CD14-positive monocyte (primary cell): ENCODE measurements around the gene SGK1. TPM values are rescaled to one million over a fixed set of nuclear protein-coding genes. Genes with fewer than 3 reads are reported as not detected.
A peak's percentile ranks its signal among the peaks of the same experiment; 100 is the strongest.

Source experiments
- DNase-seq, 3 donors: peaks; one replicate each; pipeline ENCODE4 v3.0.0-alpha.2; 2011 to 2022
- H2AFZ ChIP-seq: 2 replicates; pipeline ENCODE4 v1.6.0; 2012; ENCODE audit warnings: mild to moderate bottlenecking, low read depth, low read length, inconsistent platforms; ENCODE audit not compliant: insufficient read depth, poor library complexity, severe bottlenecking
- H3K27ac ChIP-seq, 2 donors: 1 replicate in 1 of 2; 2 replicates in 1 of 2; pipeline ENCODE4 v1.5.1; 2012 to 2013; ENCODE audit warnings: low read length in 2 of 2, control low read depth in 1 of 2, inconsistent platforms in 1 of 2, low read depth in 1 of 2, mild to moderate bottlenecking in 1 of 2
- H3K27me3 ChIP-seq, 2 donors: one replicate each; pipeline versions ENCODE4 v1.6.0 to v1.6.1; 2011 to 2013; ENCODE audit warnings: low read length in 2 of 2; ENCODE audit not compliant: control insufficient read depth in 2 of 2, insufficient read depth in 2 of 2
- H3K36me3 ChIP-seq, 2 donors: replicated peaks in 1 of 2; 1 replicate in 1 of 2; 2 replicates in 1 of 2; pipeline versions ENCODE4 v1.5.1 to v1.6.1; 2012 to 2013; ENCODE audit warnings: low read length in 2 of 2, control low read depth in 1 of 2, inconsistent platforms in 1 of 2, mild to moderate bottlenecking in 1 of 2; ENCODE audit not compliant: insufficient read depth in 2 of 2, control insufficient read depth in 1 of 2
- H3K4me1 ChIP-seq, 2 donors: 1 replicate in 1 of 2; 2 replicates in 1 of 2; pipeline versions ENCODE4 v1.5.1 to v1.6.1; 2012 to 2013; ENCODE audit warnings: low read length in 2 of 2, control low read depth in 1 of 2, inconsistent platforms in 1 of 2, mild to moderate bottlenecking in 1 of 2, moderate library complexity in 1 of 2; ENCODE audit not compliant: insufficient read depth in 2 of 2, control insufficient read depth in 1 of 2
- H3K4me2 ChIP-seq: replicated peaks from 2 replicates; pipeline ENCODE3; 2012; ENCODE audit warnings: low read length, moderate library complexity, mild to moderate bottlenecking; ENCODE audit not compliant: poor library complexity, severe bottlenecking; ENCODE audit errors: extremely low read depth
- H3K4me3 ChIP-seq, 3 experiments: fragments of 200-600 bp in 1 of 3; sonication (generic) in 1 of 3; replicated peaks in 1 of 3; 1 replicate in 2 of 3; 2 replicates in 1 of 3; pipeline ENCODE4 v1.5.1; 2011 to 2013; ENCODE audit warnings: low read length in 3 of 3, mild to moderate bottlenecking in 3 of 3, control low read depth in 2 of 3, low read depth in 2 of 3, inconsistent platforms in 1 of 3, moderate library complexity in 1 of 3
- H3K79me2 ChIP-seq: 2 replicates; pipeline ENCODE4 v1.6.0; 2012; ENCODE audit warnings: mild to moderate bottlenecking, control low read depth, inconsistent platforms, low read length, moderate library complexity; ENCODE audit not compliant: insufficient read depth
- H3K9ac ChIP-seq: 2 replicates; pipeline ENCODE4 v1.6.0; 2017; ENCODE audit warnings: low read length, mild to moderate bottlenecking; ENCODE audit not compliant: insufficient read depth, poor library complexity, severe bottlenecking
- H3K9me3 ChIP-seq, 2 donors: replicated peaks in 1 of 2; 1 replicate in 1 of 2; 2 replicates in 1 of 2; pipeline versions ENCODE4 v1.5.1 to v1.6.1; 2012 to 2013; ENCODE audit warnings: low read length in 2 of 2, control low read depth in 1 of 2; ENCODE audit not compliant: control insufficient read depth in 1 of 2, insufficient read depth in 1 of 2
- H4K20me1 ChIP-seq: 2 replicates; pipeline ENCODE4 v1.6.0; 2012; ENCODE audit warnings: mild to moderate bottlenecking, low read length, control low read depth, moderate library complexity; ENCODE audit not compliant: insufficient read depth
- H3K27ac Mint-ChIP-seq, 7 donors: one replicate each; pipeline ENCODE4 v1.8.0; 2020; ENCODE audit warnings: mild to moderate bottlenecking in 7 of 7, mixed read lengths in 7 of 7, moderate library complexity in 6 of 7, inconsistent platforms in 2 of 7
- H3K27me3 Mint-ChIP-seq, 3 donors: one replicate each; pipeline ENCODE4 v1.8.0; 2021 to 2022; ENCODE audit warnings: low read depth in 3 of 3, mild to moderate bottlenecking in 3 of 3, mixed read lengths in 3 of 3, moderate library complexity in 3 of 3, inconsistent platforms in 1 of 3
- H3K36me3 Mint-ChIP-seq, 2 donors: one replicate each; pipeline ENCODE4 v1.8.0; 2020; ENCODE audit warnings: mixed read lengths in 2 of 2, inconsistent platforms in 1 of 2, mild to moderate bottlenecking in 1 of 2
- H3K4me1 Mint-ChIP-seq: one replicate; pipeline ENCODE4 v1.8.0; 2020; ENCODE audit warnings: mild to moderate bottlenecking, mixed read lengths
- H3K4me3 Mint-ChIP-seq, 2 donors: one replicate each; pipeline ENCODE4 v1.8.0; 2020; ENCODE audit warnings: mild to moderate bottlenecking in 2 of 2, mixed read lengths in 2 of 2, moderate library complexity in 1 of 2
- H3K9me3 Mint-ChIP-seq, 7 donors: one replicate each; pipeline ENCODE4 v1.8.0; 2020 to 2022; ENCODE audit warnings: mixed read lengths in 7 of 7, mild to moderate bottlenecking in 6 of 7, moderate library complexity in 6 of 7, inconsistent platforms in 2 of 7
- WGBS: methylation state at CpG from one replicate; pipeline ENCODE4 v1.1.5; 2013; ENCODE audit warnings: missing lambda C conversion rate; ENCODE audit not compliant: insufficient coverage; 5-methylcytosine and 5-hydroxymethylcytosine counted together
- intact Hi-C, 2 donors: fragments of 100-400 bp; cut with micrococcal nuclease; formaldehyde crosslinking; loops; one replicate each; pipeline versions ENCODE4 v1.15.0 to v1.15.1; 2023
- polyA plus RNA-seq, 3 donors: library from polyadenylated mRNA; depleted of rRNA in 1 of 3; unstranded in 2 of 3; stranded (reverse) in 1 of 3; fragments of 300-500 nt in 2 of 3; fragments of >200 nt in 1 of 3; fragmentation: Illumina TruSeq in 2 of 3; gene quantifications; 1 replicate in 2 of 3; 2 replicates in 1 of 3; pipeline ENCODE4 v1.2.3, GENCODE V29; 2012 to 2021
- TF ChIP-seq, protein P1 (sequence below): fragments of 200-600 bp; IDR thresholded peaks from one replicate; pipeline ENCODE4 v1.8.0; 2022; ENCODE audit warnings: antibody characterized with exemption, mild to moderate bottlenecking

The SGK1 gene
- polyA plus RNA-seq, 3 donors, result 373 to 419 (median 407) TPM

DNA sequence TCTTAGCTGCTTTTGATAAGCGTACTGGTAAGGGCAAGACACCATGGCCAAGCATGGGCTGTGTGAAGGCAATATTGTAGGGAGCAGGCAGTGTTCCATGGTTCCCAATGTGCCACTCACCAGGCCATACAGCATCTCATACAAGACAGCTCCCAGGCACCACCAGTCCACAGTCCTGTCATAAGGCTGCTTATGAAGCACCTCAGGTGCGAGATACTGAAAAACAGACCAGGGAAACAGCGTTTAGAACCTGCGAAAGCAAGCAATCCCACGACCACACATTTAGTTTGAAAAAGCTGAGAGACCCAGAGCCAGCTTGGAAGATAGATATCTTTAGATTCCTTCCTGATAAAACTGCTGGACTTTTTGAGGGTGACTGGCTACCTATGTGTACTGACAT lies 146.4 kb downstream of the SGK1 start:
- H3K27me3 ChIP-seq, result no peaks in the 10 kb centered on the region
- peak overlapping the region; percentile 83 for H3K4me2 ChIP-seq
- H3K36me3 ChIP-seq, result peaks cover 65 to 67% of the 10 kb centered on the region in 2 donors
- Mint-ChIP-seq H3K4me3 (peak overlapping the region; percentile 71 to 100), H3K27ac (peak overlapping the region in 3 of 7 donors; percentile 46 to 99 (median 77)), H3K9me3 (peaks cover 0 to 3% (median 0%) of the 10 kb centered on the region in 7 donors), H3K27me3 (peaks cover 2 to 9% (median 2%) of the 10 kb centered on the region in 3 donors), H3K36me3 (peaks cover 73 to 85% of the 10 kb centered on the region in 2 donors), H3K4me1 (peaks cover 49% of the 10 kb centered on the region)
- H4K20me1 ChIP-seq, result peaks cover 70% of the 10 kb centered on the region
- no peaks in the 10 kb centered on the region for H3K9me3 ChIP-seq
- 100% methylated on average over 2 of the region's 5 CpGs for WGBS
- H2AFZ ChIP-seq, result no peak overlapping the region
- intact Hi-C loops, result loop anchor here (5.0 to 10.0 kb wide), 5 partner anchors 201 to 651 kb away; no protein-coding TSS in a partner anchor
- DNase-seq, result no peak
- H3K9ac ChIP-seq, result no peak overlapping the region
- TF ChIP-seq, protein P1, sequence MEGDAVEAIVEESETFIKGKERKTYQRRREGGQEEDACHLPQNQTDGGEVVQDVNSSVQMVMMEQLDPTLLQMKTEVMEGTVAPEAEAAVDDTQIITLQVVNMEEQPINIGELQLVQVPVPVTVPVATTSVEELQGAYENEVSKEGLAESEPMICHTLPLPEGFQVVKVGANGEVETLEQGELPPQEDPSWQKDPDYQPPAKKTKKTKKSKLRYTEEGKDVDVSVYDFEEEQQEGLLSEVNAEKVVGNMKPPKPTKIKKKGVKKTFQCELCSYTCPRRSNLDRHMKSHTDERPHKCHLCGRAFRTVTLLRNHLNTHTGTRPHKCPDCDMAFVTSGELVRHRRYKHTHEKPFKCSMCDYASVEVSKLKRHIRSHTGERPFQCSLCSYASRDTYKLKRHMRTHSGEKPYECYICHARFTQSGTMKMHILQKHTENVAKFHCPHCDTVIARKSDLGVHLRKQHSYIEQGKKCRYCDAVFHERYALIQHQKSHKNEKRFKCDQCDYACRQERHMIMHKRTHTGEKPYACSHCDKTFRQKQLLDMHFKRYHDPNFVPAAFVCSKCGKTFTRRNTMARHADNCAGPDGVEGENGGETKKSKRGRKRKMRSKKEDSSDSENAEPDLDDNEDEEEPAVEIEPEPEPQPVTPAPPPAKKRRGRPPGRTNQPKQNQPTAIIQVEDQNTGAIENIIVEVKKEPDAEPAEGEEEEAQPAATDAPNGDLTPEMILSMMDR, result no peak
- peak overlapping the region in 1 of 3 experiments; percentile 95 for H3K4me3 ChIP-seq
- peak overlapping the region in 1 of 2 donors; percentile 24 for H3K27ac ChIP-seq
- peaks cover 48% of the 10 kb centered on the region for H3K79me2 ChIP-seq
- peaks cover 38 to 54% of the 10 kb centered on the region in 2 donors for H3K4me1 ChIP-seq

DNA sequence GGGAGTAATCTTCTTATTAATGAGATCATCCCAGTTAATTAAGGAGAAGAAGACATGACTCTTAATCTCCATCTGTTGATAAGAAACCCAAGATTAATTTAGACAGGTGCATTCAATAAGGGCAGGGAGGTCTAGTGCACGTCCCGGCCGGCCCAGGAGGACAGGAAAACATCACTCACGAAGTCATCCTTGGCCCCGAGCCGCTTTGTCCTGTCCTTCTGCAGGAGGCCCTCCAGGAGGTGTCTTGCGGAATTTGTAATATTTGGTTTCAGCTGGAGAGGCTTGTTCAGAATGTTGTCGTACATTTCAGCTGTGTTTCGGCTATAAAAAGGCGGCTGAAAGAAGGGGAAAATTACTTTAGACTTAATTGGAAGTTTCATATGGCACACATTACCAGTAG lies 147.1 kb downstream of the SGK1 start:
- no peak for DNase-seq
- peak overlapping the region in 1 of 3 experiments; percentile 95 for H3K4me3 ChIP-seq
- peaks cover 65 to 67% of the 10 kb centered on the region in 2 donors for H3K36me3 ChIP-seq
- TF ChIP-seq, protein P1, result no peak
- no peak overlapping the region for H2AFZ ChIP-seq
- no peak overlapping the region for H3K27ac ChIP-seq
- no peaks in the 10 kb centered on the region for H3K27me3 ChIP-seq
- H3K4me2 ChIP-seq, result peak overlapping the region; percentile 83
- no peaks in the 10 kb centered on the region for H3K9me3 ChIP-seq
- Mint-ChIP-seq H3K9me3 (peaks cover 0 to 3% (median 0%) of the 10 kb centered on the region in 7 donors), H3K27ac (peak overlapping the region in 4 of 7 donors; percentile 13 to 72 (median 50)), H3K4me3 (peak overlapping the region; percentile 32 to 100), H3K4me1 (peaks cover 46% of the 10 kb centered on the region), H3K27me3 (peaks cover 2 to 9% (median 2%) of the 10 kb centered on the region in 3 donors), H3K36me3 (peaks cover 71 to 83% of the 10 kb centered on the region in 2 donors)
- H3K9ac ChIP-seq, result no peak overlapping the region
- peaks cover 43% of the 10 kb centered on the region for H3K79me2 ChIP-seq
- 97% methylated on average over 7 of the region's 10 CpGs for WGBS
- intact Hi-C loops, result loop anchor here (5.0 to 10.0 kb wide), 5 partner anchors 201 to 651 kb away; no protein-coding TSS in a partner anchor
- H3K4me1 ChIP-seq, result peaks cover 36 to 47% of the 10 kb centered on the region in 2 donors
- peaks cover 70% of the 10 kb centered on the region for H4K20me1 ChIP-seq
